GM12891 (cell line): ENCODE data around the gene CDK9.

Experiments used
- DNase-seq: peaks from one replicate; pipeline ENCODE4 v3.0.0; 2011; ENCODE audit warnings: low spot score; ENCODE audit not compliant: insufficient read length
- FAIRE-seq: peaks from 2 replicates; lab custom pipeline; 2011; peaks lifted over from hg19 to GRCh38; lab: Jason Lieb, UNC
- PAX5 ChIP-seq: IDR thresholded peaks from 2 replicates; pipeline ENCODE4 v1.6.1; 2011; ENCODE audit warnings: low read length, moderate library complexity, mild to moderate bottlenecking; ENCODE audit not compliant: insufficient read depth, severe bottlenecking
- POLR2A ChIP-seq: IDR thresholded peaks from 2 replicates; pipeline ENCODE4 v1.6.1; 2011; ENCODE audit warnings: low read depth, low read length, control low read depth
- POLR2AphosphoS5 ChIP-seq: IDR thresholded peaks from 2 replicates; pipeline ENCODE4 v1.6.1; 2011; ENCODE audit warnings: low read depth, low read length, control low read depth
- POU2F2 ChIP-seq: IDR thresholded peaks from 2 replicates; pipeline ENCODE4 v1.6.1; 2011; ENCODE audit warnings: low read depth, mild to moderate bottlenecking, control low read depth, low read length, moderate library complexity
- SPI1 ChIP-seq: IDR thresholded peaks from 2 replicates; pipeline ENCODE4 v1.6.1; 2011; ENCODE audit warnings: low read depth, low read length, control low read depth
- TAF1 ChIP-seq: IDR thresholded peaks from 2 replicates; pipeline ENCODE4 v1.6.1; 2011; ENCODE audit warnings: low read depth, low read length, control low read depth

The CDK9 gene

GRCh38 chr9:127812011-127812410, 26.2 kb downstream of the CDK9 start:
- TF ChIP-seq POLR2AphosphoS5 (no peak), POLR2A (no peak)
- no peak for DNase-seq
- no peak for FAIRE-seq

GRCh38 chr9:127812936-127813675, 27.3 kb downstream of the CDK9 start:
- FAIRE-seq = no peak
- DNase-seq = no peak
- TF ChIP-seq POLR2AphosphoS5 (no peak), SPI1 (no peak), PAX5 (no peak)

- TF ChIP-seq PAX5 = no peak
- TF ChIP-seq POU2F2 = no peak
- no peak for TF ChIP-seq POLR2AphosphoS5
- no peak for TF ChIP-seq SPI1
- TF ChIP-seq TAF1 = no peak
- TF ChIP-seq POLR2A = no peak
- no peak for DNase-seq
- no peak for FAIRE-seq
Observed at GRCh38 chr9:127813686-127814226, 27.9 kb downstream of the CDK9 start.

- TF ChIP-seq POU2F2 = no peak
- FAIRE-seq = no peak
- no peak for DNase-seq
Observed at GRCh38 chr9:127814619-127815511, 29.0 kb downstream of the CDK9 start.

- TF ChIP-seq SPI1 (no peak), POU2F2 (no peak), POLR2A (no peak; the same call in 1 of the 2 replicates), PAX5 (no peak), TAF1 (no peak), POLR2AphosphoS5 (no peak)
- DNase-seq = no peak
- FAIRE-seq = no peak
Observed at GRCh38 chr9:127815512-127816361, 29.9 kb downstream of the CDK9 start.

DNA sequence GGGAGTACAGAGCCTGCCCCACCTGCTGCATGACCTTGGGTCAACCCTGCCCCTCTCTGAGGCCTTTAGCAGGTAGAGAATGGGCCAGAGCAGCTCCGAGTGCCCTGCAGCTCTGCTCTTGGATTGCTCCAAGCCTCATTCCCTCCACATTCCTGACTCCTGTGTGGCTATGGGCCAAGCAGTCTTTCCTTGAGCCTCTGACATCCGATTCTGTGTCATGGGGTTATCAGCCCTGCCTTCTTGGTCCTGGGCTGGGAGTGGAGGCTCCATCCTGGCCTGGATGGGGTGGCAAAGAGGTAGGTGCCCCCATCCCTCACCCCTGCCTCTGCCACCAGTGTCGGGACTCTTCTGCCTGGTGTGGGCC, 30.5 kb downstream of the CDK9 start:
- no peak for DNase-seq
- TF ChIP-seq TAF1 = no peak
- TF ChIP-seq POU2F2 = no peak
- TF ChIP-seq SPI1 = no peak
- no peak for TF ChIP-seq POLR2AphosphoS5
- no peak for TF ChIP-seq PAX5
- no peak for TF ChIP-seq POLR2A
- no peak for FAIRE-seq

- no peak for FAIRE-seq
- TF ChIP-seq POLR2AphosphoS5 (no peak; the same call in 1 of the 2 replicates), POLR2A (no peak), SPI1 (no peak), POU2F2 (no peak), TAF1 (no peak), PAX5 (no peak)
- DNase-seq = no peak
Observed at GRCh38 chr9:127816728-127817127, 30.9 kb downstream of the CDK9 start.

DNA sequence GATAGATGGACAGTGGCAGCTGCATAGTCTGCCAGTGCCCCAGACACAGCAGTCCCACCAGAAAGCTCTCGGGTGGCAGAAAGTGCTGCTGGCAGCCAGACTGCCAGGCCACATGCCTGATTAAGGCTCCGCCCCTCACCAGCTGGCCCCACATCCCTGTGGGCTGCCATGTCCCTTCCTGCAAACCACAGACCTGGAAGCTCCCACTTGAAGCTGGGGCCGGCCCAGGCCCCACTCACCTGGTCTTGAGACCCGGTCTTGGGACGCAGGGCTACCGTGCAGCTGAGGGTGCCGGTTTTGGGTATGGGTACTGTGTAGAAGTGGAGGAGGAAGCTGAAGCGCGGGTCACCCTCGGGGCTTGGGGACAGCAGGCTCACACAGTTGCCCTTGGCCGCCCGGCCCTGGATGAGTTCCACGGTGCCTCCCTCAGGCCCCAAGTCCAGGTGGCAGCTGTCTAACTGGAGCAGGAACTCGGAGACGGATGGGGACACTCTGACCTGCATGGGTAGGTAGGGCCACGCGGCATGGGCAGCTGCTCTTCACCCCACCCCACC, 32.1 kb downstream of the CDK9 start:
- DNase-seq (no peak), FAIRE-seq (no peak)
- TF ChIP-seq POLR2A (no peak), POU2F2 (no peak), POLR2AphosphoS5 (no peak), TAF1 (no peak), SPI1 (no peak), PAX5 (no peak)

DNA sequence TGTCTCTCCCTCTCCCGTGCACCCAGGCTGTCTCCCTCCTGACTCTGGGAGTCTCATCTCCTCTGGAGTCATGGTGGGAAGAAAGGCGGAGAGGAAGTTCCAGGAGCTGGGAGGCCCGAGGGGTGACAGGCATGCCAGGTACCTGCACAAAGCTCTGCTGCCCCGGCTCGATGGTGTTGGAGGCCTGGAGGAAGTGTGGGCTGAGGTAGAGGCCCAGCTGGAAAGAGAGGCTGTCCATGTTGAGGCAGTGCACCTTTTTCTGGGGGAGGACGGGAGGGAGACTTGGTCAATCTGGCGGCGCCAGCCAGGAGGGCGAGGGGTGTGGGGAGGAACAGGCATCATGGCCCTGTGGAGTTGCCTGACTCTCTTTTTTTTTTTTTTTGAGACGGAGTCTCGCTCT, 32.7 kb downstream of the CDK9 start:
- TF ChIP-seq TAF1 (no peak), SPI1 (no peak), POLR2AphosphoS5 (no peak), POU2F2 (no peak), PAX5 (no peak), POLR2A (no peak)
- FAIRE-seq = no peak
- no peak for DNase-seq
